ENCODE measurements around the gene TEX22. TPM values are rescaled to one million over a fixed set of nuclear protein-coding genes. Genes with fewer than 3 reads are reported as not detected.

The TEX22 gene
- total and polyA plus RNA-seq, 8 donors, result 0.18 to 0.35 TPM; not detected in 6

DNA sequence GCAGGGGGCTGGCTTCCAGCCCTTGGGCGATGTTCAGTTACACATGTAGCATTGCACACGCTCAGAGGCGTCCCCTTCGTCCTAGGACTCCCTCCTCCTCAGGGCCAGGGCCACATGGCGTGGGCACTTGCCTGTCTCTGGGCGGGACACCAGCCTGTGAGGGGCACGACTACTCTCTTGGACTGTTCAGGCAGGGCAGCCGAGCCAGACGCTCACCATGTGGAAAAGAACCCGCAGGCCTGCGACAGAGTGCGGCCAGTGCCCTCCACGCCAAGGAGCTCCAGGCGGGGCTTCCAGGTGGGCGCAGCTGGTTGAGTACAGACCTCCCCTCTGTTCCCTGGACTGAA, 42.2 kb downstream of the TEX22 start:
- H3K36me3 ChIP-seq, result peaks cover 0 to 55% (median 38%) of the 10 kb centered on the region in 4 donors
- H3K4me3 ChIP-seq, result no peak overlapping the region
- intact Hi-C loops (cut with DNase I; ENCODE audit: low total_unique reads), result no loop called here
- TF ChIP-seq EP300 (IDR thresholded peaks at IDR 0.05), result no peak
- TF ChIP-seq POLR2AphosphoS5 (IDR thresholded peaks at IDR 0.05), result no peak
- no peak for TF ChIP-seq POLR2A (IDR thresholded peaks at IDR 0.05)
- TF ChIP-seq CTCF (IDR thresholded peaks at IDR 0.05), result no peak
- no peaks in the 10 kb centered on the region for H3K9me3 ChIP-seq
- no peak for DNase-seq
- no peaks in the 10 kb centered on the region for H3K27me3 ChIP-seq
- H3K27ac ChIP-seq, result no peak overlapping the region
- WGBS, 5 donors, result 93 to 98% (median 95%) methylated on average over 7 to 15 of the region's 15 CpGs; no CpG with 5 or more reads in 1 of the 5 donors
- peaks cover 0 to 19% (median 0%) of the 10 kb centered on the region in 4 donors for H3K4me1 ChIP-seq

DNA sequence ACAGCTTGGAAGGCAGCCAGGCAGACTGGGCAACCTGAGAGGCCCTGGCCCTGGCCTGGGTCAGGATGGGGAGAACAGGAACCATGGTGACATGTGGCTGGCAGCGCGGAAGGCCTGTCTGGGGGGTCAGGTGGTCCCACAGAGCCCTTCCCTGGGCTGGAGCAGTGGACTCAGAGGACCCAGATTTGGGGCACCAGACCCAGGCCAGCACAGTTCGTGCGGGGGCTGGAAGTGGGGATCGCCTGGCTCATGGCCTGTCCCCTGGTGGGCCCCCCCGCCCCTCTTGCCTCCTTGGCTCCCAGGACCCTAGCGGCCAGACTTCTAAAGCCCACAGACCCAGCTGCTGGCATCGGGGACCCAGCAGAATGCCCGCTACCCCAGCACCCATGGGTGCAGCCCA, 42.7 kb downstream of the TEX22 start:
- H3K27me3 ChIP-seq, result no peaks in the 10 kb centered on the region
- intact Hi-C loops (cut with DNase I; ENCODE audit: low total_unique reads), result no loop called here
- H3K36me3 ChIP-seq, result peaks cover 0 to 60% (median 43%) of the 10 kb centered on the region in 4 donors
- no peak for DNase-seq
- WGBS, 5 donors, result 90 to 100% (median 98%) methylated on average over 3 to 9 of the region's 9 CpGs
- no peaks in the 10 kb centered on the region for H3K9me3 ChIP-seq
- H3K4me1 ChIP-seq, result peaks cover 0 to 19% (median 0%) of the 10 kb centered on the region in 4 donors
- no peak overlapping the region for H3K4me3 ChIP-seq
- H3K27ac ChIP-seq, result no peak overlapping the region
- no peak for TF ChIP-seq POLR2A (IDR thresholded peaks at IDR 0.05)
- no peak for TF ChIP-seq EP300 (IDR thresholded peaks at IDR 0.05)
- TF ChIP-seq CTCF (IDR thresholded peaks at IDR 0.05), result no peak
- no peak for TF ChIP-seq POLR2AphosphoS5 (IDR thresholded peaks at IDR 0.05)

GRCh38 chr14:105442125-105442524, 43.8 kb downstream of the TEX22 start:
- intact Hi-C loops (cut with DNase I; ENCODE audit: low total_unique reads), result no loop called here
- Histone ChIP-seq H3K9me3 (no peaks in the 10 kb centered on the region), H3K4me1 (peaks cover 0 to 16% (median 0%) of the 10 kb centered on the region in 4 donors), H3K27me3 (no peaks in the 10 kb centered on the region), H3K36me3 (peaks cover 3 to 71% (median 46%) of the 10 kb centered on the region in 4 donors), H3K27ac (no peak overlapping the region), H3K4me3 (no peak overlapping the region)
- DNase-seq, result no peak
- TF ChIP-seq EP300 (IDR thresholded peaks at IDR 0.05) (no peak), CTCF (IDR thresholded peaks at IDR 0.05) (no peak), POLR2AphosphoS5 (IDR thresholded peaks at IDR 0.05) (no peak), POLR2A (IDR thresholded peaks at IDR 0.05) (no peak)
- WGBS, 5 donors, result 77 to 82% (median 79%) methylated on average over 17 of the region's 17 CpGs

GRCh38 chr14:105442834-105443233, 44.5 kb downstream of the TEX22 start:
- H3K27me3 ChIP-seq, result no peaks in the 10 kb centered on the region
- DNase-seq, result no peak
- peaks cover 4 to 72% (median 46%) of the 10 kb centered on the region in 4 donors for H3K36me3 ChIP-seq
- H3K27ac ChIP-seq, result no peak overlapping the region
- peaks cover 0 to 9% (median under 1%) of the 10 kb centered on the region in 4 donors for H3K4me1 ChIP-seq
- no peaks in the 10 kb centered on the region for H3K9me3 ChIP-seq
- intact Hi-C loops (cut with DNase I; ENCODE audit: low total_unique reads), result no loop called here
- WGBS, 5 donors, result 85 to 92% (median 86%) methylated on average over 4 to 12 of the region's 12 CpGs
- no peak for TF ChIP-seq CTCF (IDR thresholded peaks at IDR 0.05)
- no peak for TF ChIP-seq EP300 (IDR thresholded peaks at IDR 0.05)
- no peak for TF ChIP-seq POLR2AphosphoS5 (IDR thresholded peaks at IDR 0.05)
- no peak for TF ChIP-seq POLR2A (IDR thresholded peaks at IDR 0.05)
- no peak overlapping the region for H3K4me3 ChIP-seq

Data from stomach (tissue), 9 donors.